Upper lobe of left lung (tissue), 4 donors: Measurements from ENCODE around the gene PLIN3.

Experiments used
- POLR2A ChIP-seq, 4 donors: fragments of 450-650 bp; IDR thresholded peaks; one replicate each; pipeline ENCODE4 v1.5.1; 2016 to 2017; ENCODE audit warnings: antibody characterized with exemption in 4 of 4, mild to moderate bottlenecking in 2 of 4
- POLR2AphosphoS5 ChIP-seq, 2 donors: sonication (generic); formaldehyde crosslinking; IDR thresholded peaks; one replicate each; pipeline ENCODE4 v1.5.1; 2017; ENCODE audit warnings: antibody characterized with exemption in 2 of 2
- TF ChIP-seq, protein P1 (sequence below), 6 experiments: fragments of 450-650 bp in 4 of 6; fragments of 200-600 bp in 2 of 6; sonication (generic) in 2 of 6; IDR thresholded peaks; one replicate each; pipeline ENCODE4 v1.5.1; 2016 to 2019; ENCODE audit warnings: antibody characterized with exemption in 6 of 6

DNA sequence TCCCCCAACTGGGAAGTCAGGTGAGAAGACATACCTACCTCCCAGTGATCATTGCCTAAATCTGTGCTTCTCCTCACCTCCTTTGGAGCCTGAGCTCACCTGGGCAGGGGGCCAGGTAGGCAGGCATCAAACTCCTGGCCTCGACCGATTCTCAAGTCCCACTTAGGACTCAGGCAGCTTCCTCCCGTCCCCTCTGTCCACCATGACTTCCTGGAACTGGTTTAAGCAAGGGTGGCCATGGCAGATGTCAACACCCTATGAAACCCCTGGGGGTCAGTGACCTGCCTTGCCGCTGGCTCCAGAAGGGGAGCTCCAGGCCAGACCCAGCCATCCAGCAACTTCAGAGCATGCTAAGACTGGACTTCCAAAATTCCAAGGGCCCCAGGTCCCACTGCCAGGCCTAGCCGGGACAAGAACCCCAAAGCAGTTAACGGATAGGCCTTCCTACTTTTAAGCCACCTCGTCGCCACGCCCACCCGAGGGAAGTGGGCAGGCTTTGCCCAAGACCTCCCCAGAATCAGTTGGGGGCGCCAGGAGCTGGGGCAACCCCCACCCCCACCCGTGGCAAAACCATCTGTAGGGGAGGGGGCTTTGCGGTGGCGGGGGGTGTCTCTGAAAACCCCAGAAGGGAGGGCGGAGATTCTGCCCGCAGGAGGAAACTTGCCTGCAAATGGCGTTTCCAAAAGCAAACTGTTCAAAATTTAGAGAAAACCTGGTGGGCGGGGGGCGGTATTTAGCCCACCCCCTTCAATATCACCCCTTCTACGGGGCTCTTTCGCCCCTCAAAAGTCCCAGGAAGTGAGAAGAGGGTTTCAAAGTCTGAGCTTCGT is 657 bp downstream of the PLIN3 start:
- TF ChIP-seq, protein P1, sequence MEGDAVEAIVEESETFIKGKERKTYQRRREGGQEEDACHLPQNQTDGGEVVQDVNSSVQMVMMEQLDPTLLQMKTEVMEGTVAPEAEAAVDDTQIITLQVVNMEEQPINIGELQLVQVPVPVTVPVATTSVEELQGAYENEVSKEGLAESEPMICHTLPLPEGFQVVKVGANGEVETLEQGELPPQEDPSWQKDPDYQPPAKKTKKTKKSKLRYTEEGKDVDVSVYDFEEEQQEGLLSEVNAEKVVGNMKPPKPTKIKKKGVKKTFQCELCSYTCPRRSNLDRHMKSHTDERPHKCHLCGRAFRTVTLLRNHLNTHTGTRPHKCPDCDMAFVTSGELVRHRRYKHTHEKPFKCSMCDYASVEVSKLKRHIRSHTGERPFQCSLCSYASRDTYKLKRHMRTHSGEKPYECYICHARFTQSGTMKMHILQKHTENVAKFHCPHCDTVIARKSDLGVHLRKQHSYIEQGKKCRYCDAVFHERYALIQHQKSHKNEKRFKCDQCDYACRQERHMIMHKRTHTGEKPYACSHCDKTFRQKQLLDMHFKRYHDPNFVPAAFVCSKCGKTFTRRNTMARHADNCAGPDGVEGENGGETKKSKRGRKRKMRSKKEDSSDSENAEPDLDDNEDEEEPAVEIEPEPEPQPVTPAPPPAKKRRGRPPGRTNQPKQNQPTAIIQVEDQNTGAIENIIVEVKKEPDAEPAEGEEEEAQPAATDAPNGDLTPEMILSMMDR (IDR thresholded peaks at IDR 0.05), result no peak
- TF ChIP-seq POLR2AphosphoS5 (IDR thresholded peaks at IDR 0.05) (no peak), POLR2A (IDR thresholded peaks at IDR 0.05) (no peak)
